Osteoblast (primary cell): ENCODE results near the gene NLGN1. TPM values are rescaled to one million over a fixed set of nuclear protein-coding genes. Genes with fewer than 3 reads are reported as not detected.

ENCODE experiments used
- DNase-seq: peaks from one replicate; pipeline ENCODE4 v3.0.0; 2011; ENCODE audit warnings: low spot score, mixed read lengths; ENCODE audit not compliant: insufficient read length; ENCODE audit errors: missing footprints
- H2AFZ ChIP-seq: 2 replicates; pipeline ENCODE4 v1.6.0; 2011; ENCODE audit warnings: mild to moderate bottlenecking, low read length
- H3K27ac ChIP-seq: 2 replicates; pipeline ENCODE4 v1.5.1; 2011; ENCODE audit warnings: mild to moderate bottlenecking, low read depth, low read length, moderate library complexity
- H3K27me3 ChIP-seq: 2 replicates; pipeline ENCODE4 v1.6.0; 2012; ENCODE audit warnings: mild to moderate bottlenecking, control low read depth, inconsistent platforms, low read length, moderate library complexity; ENCODE audit not compliant: insufficient read depth
- H3K36me3 ChIP-seq: 2 replicates; pipeline ENCODE4 v1.5.1; 2011; ENCODE audit warnings: mild to moderate bottlenecking, low read length, control low read depth, moderate library complexity; ENCODE audit not compliant: insufficient read depth
- H3K4me1 ChIP-seq: 2 replicates; pipeline ENCODE4 v1.5.1; 2011; ENCODE audit warnings: mild to moderate bottlenecking, low read length, control low read depth, moderate library complexity; ENCODE audit not compliant: insufficient read depth
- H3K4me2 ChIP-seq: 2 replicates; pipeline ENCODE4 v1.6.0; 2011; ENCODE audit warnings: mild to moderate bottlenecking, low read length; ENCODE audit not compliant: insufficient read depth
- H3K4me3 ChIP-seq: fragments of 200-600 bp; sonication (generic); 3 replicates; pipeline ENCODE4 v1.5.1; 2012; ENCODE audit warnings: mild to moderate bottlenecking, low read length, inconsistent platforms; ENCODE audit not compliant: insufficient read depth
- H3K79me2 ChIP-seq: 2 replicates; pipeline ENCODE4 v1.6.0; 2012; ENCODE audit warnings: mild to moderate bottlenecking, low read length, control low read depth, inconsistent platforms; ENCODE audit not compliant: insufficient read depth
- H3K9me3 ChIP-seq: 2 replicates; pipeline ENCODE4 v1.5.1; 2011; ENCODE audit warnings: low read depth, low read length, control low read depth
- H4K20me1 ChIP-seq: 2 replicates; pipeline ENCODE4 v1.6.0; 2012; ENCODE audit warnings: mild to moderate bottlenecking, low read length, control low read depth; ENCODE audit not compliant: insufficient read depth
- total RNA-seq: library from RNA; depleted of rRNA; stranded (reverse); fragments of >200 nt; gene quantifications from 2 replicates; pipeline ENCODE4 v1.2.3, GENCODE V29; 2012
- TF ChIP-seq, protein P1 (sequence below): IDR thresholded peaks from 2 replicates; pipeline ENCODE4 v1.5.1; 2011; ENCODE audit warnings: mild to moderate bottlenecking, low read depth, low read length, moderate library complexity; ENCODE audit errors: extremely low read depth

Gene NLGN1
- total RNA-seq, 1 donor = 9.0 TPM

DNA sequence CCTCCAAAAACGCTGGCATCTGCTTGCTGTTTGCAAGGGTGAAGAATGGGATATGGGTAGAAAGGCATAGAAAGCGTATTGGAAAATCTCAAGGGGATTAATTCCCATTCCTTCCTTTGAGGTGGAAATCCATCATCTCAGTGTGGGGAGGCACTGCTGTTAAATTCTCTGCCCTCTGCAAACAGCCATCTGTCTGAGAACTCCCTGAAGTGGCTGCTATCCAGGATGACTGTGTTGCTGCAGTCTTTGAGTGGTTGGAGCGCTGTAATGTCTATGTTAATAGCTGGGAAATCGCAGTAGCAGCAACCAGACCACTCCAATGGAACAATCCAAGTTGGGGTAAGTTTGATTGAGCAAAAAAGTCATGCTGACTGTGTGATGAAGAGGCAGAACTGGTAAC lies 625.9 kb downstream of the NLGN1 start:
- Histone ChIP-seq H3K4me2 (no peak overlapping the region), H3K36me3 (no peaks in the 10 kb centered on the region), H4K20me1 (no peaks in the 10 kb centered on the region), H3K27ac (no peak overlapping the region), H3K9me3 (no peaks in the 10 kb centered on the region), H3K27me3 (no peaks in the 10 kb centered on the region), H3K4me1 (no peaks in the 10 kb centered on the region), H2AFZ (no peak overlapping the region), H3K4me3 (no peak overlapping the region), H3K79me2 (no peaks in the 10 kb centered on the region)
- DNase-seq = no peak
- TF ChIP-seq, protein P1, sequence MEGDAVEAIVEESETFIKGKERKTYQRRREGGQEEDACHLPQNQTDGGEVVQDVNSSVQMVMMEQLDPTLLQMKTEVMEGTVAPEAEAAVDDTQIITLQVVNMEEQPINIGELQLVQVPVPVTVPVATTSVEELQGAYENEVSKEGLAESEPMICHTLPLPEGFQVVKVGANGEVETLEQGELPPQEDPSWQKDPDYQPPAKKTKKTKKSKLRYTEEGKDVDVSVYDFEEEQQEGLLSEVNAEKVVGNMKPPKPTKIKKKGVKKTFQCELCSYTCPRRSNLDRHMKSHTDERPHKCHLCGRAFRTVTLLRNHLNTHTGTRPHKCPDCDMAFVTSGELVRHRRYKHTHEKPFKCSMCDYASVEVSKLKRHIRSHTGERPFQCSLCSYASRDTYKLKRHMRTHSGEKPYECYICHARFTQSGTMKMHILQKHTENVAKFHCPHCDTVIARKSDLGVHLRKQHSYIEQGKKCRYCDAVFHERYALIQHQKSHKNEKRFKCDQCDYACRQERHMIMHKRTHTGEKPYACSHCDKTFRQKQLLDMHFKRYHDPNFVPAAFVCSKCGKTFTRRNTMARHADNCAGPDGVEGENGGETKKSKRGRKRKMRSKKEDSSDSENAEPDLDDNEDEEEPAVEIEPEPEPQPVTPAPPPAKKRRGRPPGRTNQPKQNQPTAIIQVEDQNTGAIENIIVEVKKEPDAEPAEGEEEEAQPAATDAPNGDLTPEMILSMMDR = no peak

DNA sequence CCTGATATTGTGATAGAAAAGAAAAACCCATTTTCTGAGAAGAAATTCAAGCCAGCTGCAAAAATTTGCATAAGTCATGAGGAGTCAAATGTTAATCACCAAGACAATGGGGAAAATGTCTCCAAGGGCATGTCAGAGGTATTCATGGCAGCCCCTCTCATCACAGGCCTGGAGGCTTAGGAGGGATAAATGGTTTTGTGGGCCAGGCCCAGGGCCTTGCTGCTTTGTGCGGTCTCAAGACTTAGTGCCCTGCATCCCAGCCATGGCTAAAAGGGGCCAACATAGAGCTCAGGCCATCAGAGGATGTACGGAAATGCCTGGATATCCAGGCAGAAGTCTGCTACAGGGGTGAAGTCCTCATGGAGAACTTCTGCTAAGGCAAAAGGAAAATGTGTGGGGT lies 631.1 kb downstream of the NLGN1 start:
- H4K20me1 ChIP-seq = no peaks in the 10 kb centered on the region
- H3K4me2 ChIP-seq = no peak overlapping the region
- DNase-seq = no peak
- H3K36me3 ChIP-seq = no peaks in the 10 kb centered on the region
- no peak overlapping the region for H2AFZ ChIP-seq
- no peaks in the 10 kb centered on the region for H3K27me3 ChIP-seq
- TF ChIP-seq, protein P1 = no peak
- no peak overlapping the region for H3K4me3 ChIP-seq
- H3K9me3 ChIP-seq = peaks cover 3% of the 10 kb centered on the region
- no peaks in the 10 kb centered on the region for H3K4me1 ChIP-seq
- no peak overlapping the region for H3K27ac ChIP-seq
- no peaks in the 10 kb centered on the region for H3K79me2 ChIP-seq

DNA sequence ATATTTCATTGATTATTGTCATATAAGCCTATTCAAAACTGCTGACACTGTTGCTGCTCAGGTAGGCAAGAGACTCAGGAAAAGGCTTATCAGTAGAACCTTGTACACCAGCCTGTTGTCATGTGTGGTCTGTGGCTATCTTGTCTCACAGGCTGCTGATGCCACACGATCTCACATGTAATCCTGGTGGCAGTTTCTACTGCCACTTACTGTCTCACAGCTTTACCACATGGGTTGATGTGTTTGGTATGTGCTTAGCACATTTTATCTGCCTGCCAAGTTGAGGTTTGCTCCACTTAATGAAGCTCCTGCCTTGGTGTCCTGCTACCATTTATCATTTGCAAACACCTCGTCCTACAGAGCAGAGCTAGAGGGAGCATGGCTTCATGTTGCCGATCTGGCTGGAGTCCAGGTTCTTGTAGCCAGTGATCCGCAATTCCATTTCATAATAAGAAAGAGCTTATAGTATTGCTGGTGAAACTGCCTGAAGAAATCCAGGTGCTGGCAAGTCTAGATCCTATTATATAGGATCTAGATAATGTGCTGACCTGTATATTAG lies 637.9 kb downstream of the NLGN1 start:
- H3K4me1 ChIP-seq = no peaks in the 10 kb centered on the region
- no peaks in the 10 kb centered on the region for H3K36me3 ChIP-seq
- H3K4me3 ChIP-seq = no peak overlapping the region
- no peak overlapping the region for H3K27ac ChIP-seq
- no peak overlapping the region for H2AFZ ChIP-seq
- H3K4me2 ChIP-seq = no peak overlapping the region
- TF ChIP-seq, protein P1 = no peak
- no peaks in the 10 kb centered on the region for H4K20me1 ChIP-seq
- DNase-seq = no peak
- no peaks in the 10 kb centered on the region for H3K9me3 ChIP-seq
- H3K27me3 ChIP-seq = no peaks in the 10 kb centered on the region
- no peaks in the 10 kb centered on the region for H3K79me2 ChIP-seq

DNA sequence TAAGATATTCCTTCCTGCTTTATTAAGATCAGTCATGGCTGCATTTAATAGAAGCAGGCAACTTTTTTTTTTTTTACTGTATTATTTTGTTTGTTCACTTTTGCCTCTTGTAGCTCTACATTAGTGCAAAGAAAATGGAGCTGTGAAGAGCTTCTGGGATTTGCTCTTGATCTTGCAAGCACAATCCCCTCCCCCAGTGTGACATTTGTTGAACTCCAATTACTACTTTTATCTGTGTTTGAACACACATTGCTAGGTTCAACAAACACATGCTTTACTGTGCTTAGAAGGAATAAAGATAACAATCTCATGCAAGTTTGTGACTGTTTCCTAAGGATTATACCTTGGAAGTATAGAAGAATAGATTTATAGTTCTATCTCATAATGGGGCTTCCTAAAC lies 648.8 kb downstream of the NLGN1 start:
- TF ChIP-seq, protein P1 = no peak
- H2AFZ ChIP-seq = no peak overlapping the region
- H3K4me2 ChIP-seq = no peak overlapping the region
- no peaks in the 10 kb centered on the region for H3K4me1 ChIP-seq
- no peaks in the 10 kb centered on the region for H3K9me3 ChIP-seq
- no peak overlapping the region for H3K4me3 ChIP-seq
- DNase-seq = no peak
- H4K20me1 ChIP-seq = no peaks in the 10 kb centered on the region
- H3K36me3 ChIP-seq = no peaks in the 10 kb centered on the region
- no peak overlapping the region for H3K27ac ChIP-seq
- no peaks in the 10 kb centered on the region for H3K27me3 ChIP-seq
- H3K79me2 ChIP-seq = no peaks in the 10 kb centered on the region
